Cardiac septum (tissue), 1 donor: Measurements from ENCODE around the gene ZMIZ1. TPM values are rescaled to one million over a fixed set of nuclear protein-coding genes. Genes with fewer than 3 reads are reported as not detected.

Source experiments
- DNase-seq: peaks from one replicate; pipeline ENCODE4 v3.0.0-alpha.2; 2020; ENCODE audit warnings: low spot score
- intact Hi-C: fragments of 100-400 bp; cut with DNase I; formaldehyde crosslinking; loops from one replicate; pipeline ENCODE4 v1.14.0; 2022
- total RNA-seq: library from RNA; stranded (reverse); fragmentation: NEBNext Ultra II Directional; extraction: Animal tissue kit (Norgen Biotek cat#: 25700); gene quantifications from one replicate; pipeline ENCODE4 v1.2.1, GENCODE V29; 2021
- donor health status: DM: no; HTN: no; CAD: no.

Gene ZMIZ1
- total RNA-seq, 1 donor from 2014 or later: 40.7 TPM

DNA sequence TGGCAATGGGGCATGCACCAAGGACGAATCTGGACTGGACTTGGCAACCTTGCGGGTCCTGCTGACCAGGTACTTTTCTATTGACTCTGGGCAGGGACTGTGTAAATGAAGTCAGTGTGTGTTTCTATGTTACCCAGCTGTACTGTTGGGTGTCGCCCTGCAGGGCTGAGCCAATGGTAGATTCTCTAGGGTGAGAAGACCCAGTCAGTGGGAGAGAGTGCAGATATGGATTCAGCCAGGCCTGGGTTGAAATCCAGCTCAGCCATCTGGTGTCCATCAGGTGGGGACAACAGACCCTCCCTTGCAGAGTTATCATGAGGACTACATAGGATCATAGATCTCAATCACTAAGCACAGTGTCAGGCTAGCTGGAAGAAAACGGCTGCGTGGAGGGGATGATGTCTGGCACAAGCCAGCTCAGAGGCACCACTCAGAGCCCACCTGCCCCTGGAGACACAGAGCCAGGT, 273.6 kb downstream of the ZMIZ1 start:
- DNase-seq: no peak
- intact Hi-C loops: no loop called here

DNA sequence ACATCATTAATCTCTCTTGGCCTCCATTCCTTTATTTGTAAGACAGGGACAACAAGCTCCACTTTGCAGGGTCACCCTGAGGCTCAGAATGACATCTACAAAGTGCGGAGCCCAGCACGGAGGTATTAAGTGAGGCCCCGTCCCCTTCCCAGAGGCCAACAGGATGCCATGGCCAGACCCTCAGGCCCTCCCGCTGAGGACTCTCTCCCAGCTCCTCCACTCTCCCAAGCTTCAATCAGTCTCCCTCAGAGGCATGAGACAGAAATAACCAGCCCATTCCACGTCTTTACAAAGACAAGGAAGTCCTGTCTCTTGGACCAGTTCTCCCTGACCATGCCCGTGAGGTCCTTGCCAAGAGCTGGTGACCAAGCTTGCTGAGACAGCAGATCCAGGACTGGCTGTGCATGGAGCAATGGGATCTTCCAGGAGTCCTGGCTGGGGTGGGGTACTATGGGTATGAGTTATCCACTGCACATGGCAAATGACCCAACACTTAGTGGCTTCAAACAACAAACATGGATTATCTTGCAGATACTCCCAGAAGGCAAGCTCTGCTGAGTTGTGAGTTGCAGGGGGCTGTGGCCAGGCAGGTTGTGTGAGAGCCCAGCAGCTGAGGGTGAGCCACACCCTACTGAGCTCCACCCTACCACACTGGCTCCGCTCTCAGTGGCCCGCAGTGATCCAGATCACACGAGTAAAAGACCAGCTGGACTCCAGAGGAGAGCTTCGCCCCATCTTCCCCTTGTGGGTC, 274.2 kb downstream of the ZMIZ1 start:
- no peak for DNase-seq
- intact Hi-C loops: no loop called here

DNA sequence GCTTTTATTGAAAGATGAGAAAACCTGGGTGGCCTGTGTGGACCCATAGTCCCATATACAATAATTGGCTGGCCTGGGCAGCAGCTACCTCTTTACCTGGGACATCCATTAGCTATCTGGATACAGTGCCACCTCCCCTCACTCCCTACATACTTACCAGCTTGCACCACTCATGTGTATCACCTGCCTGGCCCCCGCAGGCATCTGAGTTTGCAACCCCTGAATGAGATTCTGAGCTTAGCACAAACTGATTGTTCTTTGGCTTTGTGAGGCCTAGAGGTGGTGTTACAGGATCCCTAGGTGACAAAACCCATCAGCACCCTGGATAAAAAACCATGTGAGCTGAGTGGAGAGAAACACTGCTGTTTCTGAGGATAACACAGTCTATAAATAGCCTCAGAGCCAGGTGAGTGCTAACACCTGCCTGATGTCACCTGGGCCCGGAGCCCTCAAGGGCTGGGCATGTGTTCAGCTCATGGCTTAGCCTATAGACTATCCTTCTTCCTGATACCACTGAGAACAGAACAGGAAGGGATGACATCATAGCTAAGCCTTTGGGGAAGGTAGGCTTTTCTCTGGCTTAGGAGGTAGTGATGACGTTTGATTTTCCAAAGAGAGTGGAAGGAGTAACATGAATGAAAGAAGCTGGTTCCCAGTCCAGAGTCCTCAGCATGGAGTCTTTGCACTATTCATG, 275.9 kb downstream of the ZMIZ1 start:
- DNase-seq: no peak
- intact Hi-C loops: loop anchor here (5.0 kb wide), 1 partner anchor 122 kb away; no protein-coding TSS in a partner anchor

DNA sequence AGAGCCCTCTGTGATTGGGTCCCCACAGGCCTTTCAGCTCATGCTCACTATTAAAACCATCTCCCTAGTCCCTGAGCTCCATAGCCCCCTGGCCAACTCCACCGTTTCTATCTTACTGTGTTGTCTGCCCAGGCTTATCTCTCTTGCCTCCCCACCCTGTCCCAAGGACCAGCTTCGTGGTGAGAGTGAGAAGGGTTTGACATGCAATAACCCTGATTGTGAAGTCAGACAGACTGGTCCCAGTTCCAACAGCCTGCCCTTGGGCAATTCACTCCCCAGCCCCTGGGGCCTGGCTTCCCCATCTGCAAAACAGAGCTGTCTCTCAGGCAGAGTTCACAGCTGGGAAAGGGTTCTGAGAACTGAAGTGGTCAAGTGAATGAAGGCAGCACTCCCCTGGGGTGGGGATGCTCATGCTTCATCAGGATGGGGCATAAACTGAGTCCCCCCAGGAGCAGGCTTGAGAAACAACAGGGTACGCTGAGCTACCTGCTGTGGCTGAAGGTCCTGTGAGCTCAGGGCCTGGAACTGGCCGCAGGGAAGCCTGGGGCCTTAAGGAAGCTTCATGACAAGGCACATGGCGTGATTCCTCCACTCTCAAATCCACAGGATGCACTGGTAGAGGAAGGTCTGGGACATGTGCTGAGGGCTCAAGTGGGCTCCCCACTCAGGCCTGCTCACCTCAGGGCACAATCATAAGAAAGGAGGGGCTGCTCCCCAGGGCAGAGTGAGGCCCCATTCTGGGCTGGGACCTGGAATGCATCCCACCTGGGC, 276.7 kb downstream of the ZMIZ1 start:
- intact Hi-C loops: loop anchor here (5.0 kb wide), 1 partner anchor 123 kb away; no protein-coding TSS in a partner anchor
- DNase-seq: no peak

GRCh38 chr10:79346012-79346340, 277.2 kb downstream of the ZMIZ1 start:
- DNase-seq: no peak
- intact Hi-C loops: loop anchor here (5.0 kb wide), 1 partner anchor 124 kb away; no protein-coding TSS in a partner anchor

DNA sequence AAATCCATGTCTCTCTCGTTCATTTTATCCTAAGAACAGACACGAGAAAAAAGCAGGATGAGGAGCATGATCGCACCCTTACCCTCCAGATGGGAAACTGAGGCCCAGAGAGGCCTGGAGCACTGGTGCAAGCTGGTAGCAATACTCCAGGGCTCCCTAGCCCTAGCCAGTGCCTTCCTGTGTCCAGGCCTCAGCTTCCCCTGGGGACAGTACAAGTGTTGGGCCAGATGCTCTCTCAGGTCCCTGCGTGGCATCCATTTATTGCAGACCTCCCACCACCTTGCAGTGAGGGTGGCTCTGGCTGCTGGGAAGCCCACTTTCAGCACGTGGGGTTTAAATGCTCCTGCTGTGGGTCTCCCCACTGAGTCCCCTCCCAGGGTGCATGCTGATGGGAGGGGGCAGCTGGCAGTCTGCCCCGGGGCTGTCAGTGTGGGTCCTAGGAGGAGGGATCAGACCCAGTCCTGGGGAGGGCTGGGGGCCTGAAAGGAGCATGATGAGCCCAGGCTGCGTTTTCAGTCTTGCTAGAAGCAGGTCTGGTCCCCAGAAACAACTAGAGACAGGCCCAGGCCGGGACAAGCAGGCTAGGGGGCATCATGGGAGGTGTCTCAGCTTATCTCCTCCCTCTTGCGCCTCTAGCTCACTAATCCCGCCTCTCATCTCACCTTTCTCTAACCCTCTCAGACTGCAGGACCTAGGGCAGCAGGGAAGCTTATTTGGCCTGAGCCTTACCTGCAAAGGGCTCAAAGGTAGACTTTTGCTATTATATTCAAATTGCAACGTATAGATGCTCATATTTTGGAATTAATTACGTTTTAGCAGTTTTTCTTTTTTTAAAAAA, 277.8 kb downstream of the ZMIZ1 start:
- intact Hi-C loops: loop anchor here (5.0 kb wide), 1 partner anchor 124 kb away; no protein-coding TSS in a partner anchor
- DNase-seq: no peak

DNA sequence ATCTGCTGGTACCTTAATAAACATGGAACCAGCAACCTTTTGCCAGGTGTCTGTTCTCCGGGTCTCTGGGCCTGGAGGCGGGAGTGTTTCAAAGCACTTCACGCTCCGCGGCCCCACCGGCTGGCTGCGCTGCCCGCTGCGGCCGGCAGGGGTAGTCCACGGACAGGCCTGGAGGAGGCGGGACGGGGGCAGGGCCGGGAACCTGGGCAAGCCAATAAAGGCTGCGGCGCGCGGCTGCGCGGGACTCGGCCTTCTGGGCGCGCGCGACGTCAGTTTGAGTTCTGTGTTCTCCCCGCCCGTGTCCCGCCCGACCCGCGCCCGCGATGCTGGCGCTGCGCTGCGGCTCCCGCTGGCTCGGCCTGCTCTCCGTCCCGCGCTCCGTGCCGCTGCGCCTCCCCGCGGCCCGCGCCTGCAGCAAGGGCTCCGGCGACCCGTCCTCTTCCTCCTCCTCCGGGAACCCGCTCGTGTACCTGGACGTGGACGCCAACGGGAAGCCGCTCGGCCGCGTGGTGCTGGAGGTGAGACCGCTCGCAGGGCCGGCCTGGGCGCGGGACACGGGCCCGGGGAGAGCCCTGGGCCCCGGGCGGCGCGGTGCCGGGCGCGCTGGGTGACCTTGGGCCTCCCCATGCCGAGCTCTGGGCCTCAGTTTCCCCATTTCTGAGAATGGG, 278.6 kb downstream of the ZMIZ1 start, which contains the start of gene PPIF:
Gene PPIF, plus strand, starts transcription at position 244 of the 668 bp plus-strand sequence. Its CDS starts 80 bp downstream, at position 324.
- intact Hi-C loops: loop anchor here (5.0 kb wide), 1 partner anchor 125 kb away; no protein-coding TSS in a partner anchor

GRCh38 chr10:79347894-79348639, 279.3 kb downstream of the ZMIZ1 start:
- peak; percentile 93 for DNase-seq
- intact Hi-C loops: loop anchor here (5.0 kb wide), 1 partner anchor 126 kb away; no protein-coding TSS in a partner anchor

More for the DNA sequence above, 278.6 kb downstream of the ZMIZ1 start, which contains the start of gene PPIF:
- DNase-seq: peak; percentile 98

- DNase-seq: no peak
- intact Hi-C loops: loop anchor here (5.0 kb wide), 1 partner anchor 126 kb away; no protein-coding TSS in a partner anchor
Observed at GRCh38 chr10:79348640-79348988, 279.8 kb downstream of the ZMIZ1 start.

- intact Hi-C loops: loop anchor here (5.0 kb wide), 1 partner anchor 127 kb away; no protein-coding TSS in a partner anchor
- no peak for DNase-seq
Observed at GRCh38 chr10:79349072-79349491, 280.3 kb downstream of the ZMIZ1 start.

GRCh38 chr10:79349766-79350406, 281.1 kb downstream of the ZMIZ1 start:
- intact Hi-C loops: loop anchor here (5.0 kb wide), 1 partner anchor 128 kb away; no protein-coding TSS in a partner anchor
- DNase-seq: no peak

GRCh38 chr10:79350407-79351154, 281.8 kb downstream of the ZMIZ1 start:
- intact Hi-C loops: no loop called here
- no peak for DNase-seq

GRCh38 chr10:79351332-79351731, 282.6 kb downstream of the ZMIZ1 start:
- no peak for DNase-seq
- intact Hi-C loops: no loop called here

DNA sequence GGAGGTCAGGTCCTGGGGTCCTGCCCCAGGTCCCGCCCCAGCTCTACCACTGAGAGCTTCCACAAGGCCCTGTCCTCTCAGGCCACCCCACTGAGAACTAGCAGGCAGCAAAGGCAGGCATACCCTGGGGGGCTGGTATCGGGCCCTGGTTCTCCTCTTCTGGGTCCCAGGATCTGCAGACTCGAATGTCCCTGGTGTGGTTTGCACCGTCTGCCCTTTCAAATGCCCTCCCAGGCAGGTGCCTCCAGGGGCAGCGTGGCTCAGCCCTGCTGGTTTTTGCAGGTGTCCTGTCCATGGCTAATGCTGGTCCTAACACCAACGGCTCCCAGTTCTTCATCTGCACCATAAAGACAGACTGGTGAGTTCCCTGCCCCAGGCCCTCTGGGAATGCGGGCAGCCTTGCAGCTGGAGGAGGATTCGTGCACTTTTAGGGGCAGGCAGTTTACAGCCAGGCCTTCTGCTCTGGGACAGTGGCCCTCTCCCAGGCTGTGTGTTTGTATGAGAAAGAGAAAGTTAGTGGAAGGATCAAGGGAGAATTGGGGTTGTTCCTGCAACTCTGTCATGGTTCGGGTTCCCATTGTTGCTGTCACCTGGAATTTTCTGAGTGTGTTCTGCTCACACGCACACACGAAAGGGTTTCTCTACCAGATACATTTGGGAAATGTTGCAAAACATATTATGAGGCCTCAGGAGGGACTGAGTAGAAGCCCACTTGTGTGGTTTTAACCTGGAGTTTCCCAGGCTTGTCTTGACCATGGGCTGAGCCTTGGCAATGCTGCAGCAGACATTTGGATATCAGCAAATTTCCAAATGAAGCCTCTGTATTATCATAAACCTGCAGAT, 283.5 kb downstream of the ZMIZ1 start:
- DNase-seq: no peak
- intact Hi-C loops: no loop called here

DNA sequence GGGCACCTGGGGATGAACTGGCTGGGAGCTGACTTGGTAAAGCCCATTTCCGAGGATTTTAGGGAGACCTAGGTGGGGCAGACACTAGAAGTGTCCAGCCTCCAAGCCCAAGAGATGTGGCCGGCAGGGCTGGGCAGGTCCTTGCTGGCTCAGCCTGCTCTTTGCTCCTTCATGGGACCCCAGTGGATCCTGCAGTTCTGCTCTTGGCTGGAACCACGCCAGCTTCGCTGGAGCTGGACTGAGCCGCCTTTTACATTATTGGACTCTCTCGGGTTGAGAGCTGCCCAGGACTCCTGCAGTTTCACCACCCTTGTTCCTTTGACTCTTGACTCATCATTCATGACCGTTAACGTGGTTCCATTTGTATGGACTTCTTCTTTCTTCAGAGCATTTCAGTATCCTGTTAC, 284.2 kb downstream of the ZMIZ1 start:
- DNase-seq: no peak
- intact Hi-C loops: no loop called here
